ENCODE data around the gene SGK2. TPM values are rescaled to one million over a fixed set of nuclear protein-coding genes. Genes with fewer than 3 reads are reported as not detected.
A peak's percentile ranks its signal among the peaks of the same experiment; 100 is the strongest.

The SGK2 gene
- total RNA-seq, 2 donors from 2014 or later: 1.6 to 5.3 TPM

DNA sequence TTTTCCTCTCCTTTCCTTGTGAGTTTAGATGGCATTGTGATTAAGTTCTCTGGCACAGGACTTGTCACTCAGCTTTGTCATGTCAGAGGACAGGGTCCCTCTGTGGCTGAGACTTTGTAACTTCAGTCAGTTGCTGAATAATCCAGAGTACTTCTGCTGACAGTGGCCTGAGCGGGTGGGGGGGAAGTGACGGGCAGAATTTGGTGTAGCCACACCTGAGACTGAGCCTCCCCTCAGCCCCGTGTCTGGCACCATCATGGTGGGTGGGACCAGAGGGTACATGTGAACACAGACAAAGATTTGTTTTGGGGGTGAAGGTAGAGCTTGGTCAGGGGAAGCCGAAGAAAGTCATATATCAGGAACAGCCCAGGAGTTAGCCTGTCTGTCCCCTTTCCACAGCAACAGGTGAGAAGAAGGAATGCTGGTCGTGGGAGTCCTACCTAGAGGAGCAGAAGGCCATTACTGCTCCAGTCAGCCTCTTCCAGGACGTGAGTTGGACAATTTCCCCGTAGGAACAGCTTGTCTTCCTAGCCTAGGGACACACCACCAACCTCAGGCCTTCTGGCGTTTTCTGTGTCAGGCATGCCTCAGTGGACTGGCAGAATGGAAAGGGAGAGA lies 30.5 kb upstream of the SGK2 start:
- no peak overlapping the region for H3K9ac ChIP-seq (ENCODE audit: extremely low read depth, low read length, poor library complexity, severe bottlenecking)
- Mint-ChIP-seq H3K27ac (no peak overlapping the region), H3K9me3 (no peaks in the 10 kb centered on the region), H3K36me3 (ENCODE audit: low read depth) (peaks cover 18% of the 10 kb centered on the region), H3K4me3 (no peak overlapping the region), H3K27me3 (ENCODE audit: insufficient read depth) (no peaks in the 10 kb centered on the region), H3K4me1 (no peaks in the 10 kb centered on the region)
- no peaks in the 10 kb centered on the region for H3K4me1 ChIP-seq (ENCODE audit: control insufficient read depth, insufficient read depth, low read length)
- TF ChIP-seq, protein P1, sequence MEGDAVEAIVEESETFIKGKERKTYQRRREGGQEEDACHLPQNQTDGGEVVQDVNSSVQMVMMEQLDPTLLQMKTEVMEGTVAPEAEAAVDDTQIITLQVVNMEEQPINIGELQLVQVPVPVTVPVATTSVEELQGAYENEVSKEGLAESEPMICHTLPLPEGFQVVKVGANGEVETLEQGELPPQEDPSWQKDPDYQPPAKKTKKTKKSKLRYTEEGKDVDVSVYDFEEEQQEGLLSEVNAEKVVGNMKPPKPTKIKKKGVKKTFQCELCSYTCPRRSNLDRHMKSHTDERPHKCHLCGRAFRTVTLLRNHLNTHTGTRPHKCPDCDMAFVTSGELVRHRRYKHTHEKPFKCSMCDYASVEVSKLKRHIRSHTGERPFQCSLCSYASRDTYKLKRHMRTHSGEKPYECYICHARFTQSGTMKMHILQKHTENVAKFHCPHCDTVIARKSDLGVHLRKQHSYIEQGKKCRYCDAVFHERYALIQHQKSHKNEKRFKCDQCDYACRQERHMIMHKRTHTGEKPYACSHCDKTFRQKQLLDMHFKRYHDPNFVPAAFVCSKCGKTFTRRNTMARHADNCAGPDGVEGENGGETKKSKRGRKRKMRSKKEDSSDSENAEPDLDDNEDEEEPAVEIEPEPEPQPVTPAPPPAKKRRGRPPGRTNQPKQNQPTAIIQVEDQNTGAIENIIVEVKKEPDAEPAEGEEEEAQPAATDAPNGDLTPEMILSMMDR (conservative IDR thresholded peaks at IDR 0.05): no peak
- 90 to 96% methylated on average over 6 to 8 of the region's 8 CpGs for WGBS, 2 experiments (ENCODE audit: insufficient coverage in 1 of 2, insufficient read length in 1 of 2)
- peak; percentile 10 for DNase-seq
- H3K4me3 ChIP-seq (ENCODE audit: low read length): no peak overlapping the region
- H3K9me3 ChIP-seq (ENCODE audit: control insufficient read depth, low read length): no peaks in the 10 kb centered on the region
- no peaks in the 10 kb centered on the region for H3K27me3 ChIP-seq (ENCODE audit: control insufficient read depth, insufficient read depth, low read length, poor library complexity, severe bottlenecking)
- no peaks in the 10 kb centered on the region for H3K36me3 ChIP-seq (ENCODE audit: control insufficient read depth, insufficient read depth, low read length)
- H3K27ac ChIP-seq (ENCODE audit: low read depth, low read length): no peak overlapping the region

GRCh38 chr20:43529051-43529450 lies 29.8 kb upstream of the SGK2 start:
- Mint-ChIP-seq H3K36me3 (ENCODE audit: low read depth) (peaks cover 18% of the 10 kb centered on the region), H3K4me3 (no peak overlapping the region), H3K27me3 (ENCODE audit: insufficient read depth) (no peaks in the 10 kb centered on the region), H3K4me1 (no peaks in the 10 kb centered on the region), H3K27ac (no peak overlapping the region), H3K9me3 (no peaks in the 10 kb centered on the region)
- Histone ChIP-seq H3K27me3 (ENCODE audit: control insufficient read depth, insufficient read depth, low read length, poor library complexity, severe bottlenecking) (no peaks in the 10 kb centered on the region), H3K4me1 (ENCODE audit: control insufficient read depth, insufficient read depth, low read length) (no peaks in the 10 kb centered on the region), H3K9ac (ENCODE audit: extremely low read depth, low read length, poor library complexity, severe bottlenecking) (no peak overlapping the region), H3K36me3 (ENCODE audit: control insufficient read depth, insufficient read depth, low read length) (no peaks in the 10 kb centered on the region), H3K9me3 (ENCODE audit: control insufficient read depth, low read length) (no peaks in the 10 kb centered on the region), H3K4me3 (ENCODE audit: low read length) (no peak overlapping the region), H3K27ac (ENCODE audit: low read depth, low read length) (no peak overlapping the region)
- DNase-seq: peak; percentile 5
- 87 to 100% methylated on average over 1 to 5 of the region's 5 CpGs for WGBS, 2 experiments (ENCODE audit: insufficient coverage in 1 of 2, insufficient read length in 1 of 2)
- TF ChIP-seq, protein P1 (conservative IDR thresholded peaks at IDR 0.05): no peak

GRCh38 chr20:43529457-43530153 lies 29.2 kb upstream of the SGK2 start:
- WGBS, 2 experiments (ENCODE audit: insufficient coverage in 1 of 2, insufficient read length in 1 of 2): 94 to 100% methylated on average over 2 to 3 of the region's 3 CpGs
- no peaks in the 10 kb centered on the region for H3K4me1 Mint-ChIP-seq
- no peak overlapping the region for H3K27ac Mint-ChIP-seq
- peaks cover 18% of the 10 kb centered on the region for H3K36me3 Mint-ChIP-seq (ENCODE audit: low read depth)
- H3K4me1 ChIP-seq (ENCODE audit: control insufficient read depth, insufficient read depth, low read length): no peaks in the 10 kb centered on the region
- no peak overlapping the region for H3K9ac ChIP-seq (ENCODE audit: extremely low read depth, low read length, poor library complexity, severe bottlenecking)
- DNase-seq: no peak
- H3K9me3 Mint-ChIP-seq: no peaks in the 10 kb centered on the region
- no peak overlapping the region for H3K4me3 Mint-ChIP-seq
- H3K36me3 ChIP-seq (ENCODE audit: control insufficient read depth, insufficient read depth, low read length): no peaks in the 10 kb centered on the region
- no peaks in the 10 kb centered on the region for H3K9me3 ChIP-seq (ENCODE audit: control insufficient read depth, low read length)
- no peak overlapping the region for H3K4me3 ChIP-seq (ENCODE audit: low read length)
- no peaks in the 10 kb centered on the region for H3K27me3 ChIP-seq (ENCODE audit: control insufficient read depth, insufficient read depth, low read length, poor library complexity, severe bottlenecking)
- TF ChIP-seq, protein P1 (conservative IDR thresholded peaks at IDR 0.05): no peak
- no peak overlapping the region for H3K27ac ChIP-seq (ENCODE audit: low read depth, low read length)
- H3K27me3 Mint-ChIP-seq (ENCODE audit: insufficient read depth): no peaks in the 10 kb centered on the region

Measured in endodermal cell (in vitro differentiated cells).